Kidney tubule cell (primary cell): ENCODE measurements around the gene TMEM44.
A peak's percentile ranks its signal among the peaks of the same experiment; 100 is the strongest.

Source experiments
- DNase-seq: peaks from one replicate; pipeline ENCODE4 v3.0.0-alpha.2; 2018; ENCODE audit warnings: low spot score

TMEM44 gene, protein sequence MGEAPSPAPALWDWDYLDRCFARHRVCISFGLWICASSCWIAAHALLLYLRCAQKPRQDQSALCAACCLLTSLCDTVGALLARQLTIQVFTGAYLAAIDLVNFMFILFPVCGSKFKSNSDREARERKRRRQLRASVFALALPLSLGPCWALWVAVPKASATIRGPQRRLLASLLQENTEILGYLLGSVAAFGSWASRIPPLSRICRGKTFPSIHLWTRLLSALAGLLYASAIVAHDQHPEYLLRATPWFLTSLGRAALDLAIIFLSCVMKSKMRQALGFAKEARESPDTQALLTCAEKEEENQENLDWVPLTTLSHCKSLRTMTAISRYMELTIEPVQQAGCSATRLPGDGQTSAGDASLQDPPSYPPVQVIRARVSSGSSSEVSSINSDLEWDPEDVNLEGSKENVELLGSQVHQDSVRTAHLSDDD

DNA sequence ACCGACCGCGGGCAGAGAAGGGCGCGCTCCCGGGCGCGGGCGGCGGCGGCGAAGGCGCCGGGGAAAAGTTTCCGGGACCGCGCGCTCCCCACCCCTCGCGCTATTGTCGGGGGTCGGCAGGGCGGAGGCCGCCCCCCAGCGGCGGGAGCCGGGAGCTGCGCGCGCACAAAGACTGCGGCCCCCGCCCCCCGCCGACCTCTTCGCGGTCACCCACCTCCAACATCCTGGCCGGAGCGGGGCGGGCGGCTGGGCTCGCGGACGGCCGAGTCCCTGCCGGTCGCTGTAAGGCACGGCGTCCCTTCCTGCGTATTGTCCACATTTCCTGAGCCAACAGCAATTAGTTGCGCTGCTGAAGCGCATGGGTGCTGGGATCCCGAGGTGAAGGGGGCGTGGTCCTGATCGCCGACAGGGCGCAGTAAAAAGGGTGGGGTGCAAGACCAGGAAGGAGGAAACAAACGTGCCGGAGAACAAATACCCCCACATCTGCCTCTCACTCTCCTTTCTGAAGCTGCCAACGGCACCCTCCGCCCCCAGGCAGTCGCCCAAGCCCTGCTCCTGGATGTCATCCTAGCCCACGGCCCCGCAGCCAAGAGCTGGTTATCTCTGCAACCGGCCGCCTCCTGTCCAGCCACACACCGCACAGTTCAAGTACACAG lies at the start of gene TMEM44:
TSS of gene TMEM44 (minus strand) at position 71 of the 656 bp plus-strand sequence. CDS start 204 bp downstream, outside the sequence.
- peak; percentile 91 for DNase-seq

DNA sequence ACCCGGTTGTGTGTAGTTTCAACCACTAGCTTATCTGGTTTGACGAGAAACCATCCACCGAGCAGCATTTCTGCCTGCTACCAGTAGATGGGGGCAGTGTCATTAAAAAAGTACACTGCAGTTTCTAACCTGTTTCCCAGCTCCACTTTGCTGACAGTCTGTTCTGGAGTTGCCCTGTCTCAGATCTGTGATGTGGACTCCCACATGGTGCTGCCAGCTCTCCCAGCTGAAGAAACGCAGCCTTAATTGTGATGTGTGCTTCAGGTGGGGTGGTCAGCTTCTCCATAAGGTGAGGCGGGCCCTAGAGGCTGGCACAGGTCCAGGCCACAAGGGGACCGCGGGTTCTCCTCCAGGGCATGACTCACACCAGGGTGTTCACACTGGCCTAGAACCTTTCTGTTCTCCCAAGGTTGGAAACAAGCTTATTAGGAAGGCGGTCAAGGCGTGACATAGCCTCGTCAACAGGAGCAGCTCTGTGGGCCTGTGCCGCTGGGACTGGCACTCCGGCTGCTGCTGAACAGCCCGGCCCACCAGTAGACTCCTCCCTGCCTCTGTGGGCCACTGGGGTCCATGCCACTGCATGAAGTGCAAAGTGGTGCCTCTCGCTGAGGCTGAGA lies 49.6 kb upstream of the TMEM44 start:
- peak; percentile 86 for DNase-seq

DNA sequence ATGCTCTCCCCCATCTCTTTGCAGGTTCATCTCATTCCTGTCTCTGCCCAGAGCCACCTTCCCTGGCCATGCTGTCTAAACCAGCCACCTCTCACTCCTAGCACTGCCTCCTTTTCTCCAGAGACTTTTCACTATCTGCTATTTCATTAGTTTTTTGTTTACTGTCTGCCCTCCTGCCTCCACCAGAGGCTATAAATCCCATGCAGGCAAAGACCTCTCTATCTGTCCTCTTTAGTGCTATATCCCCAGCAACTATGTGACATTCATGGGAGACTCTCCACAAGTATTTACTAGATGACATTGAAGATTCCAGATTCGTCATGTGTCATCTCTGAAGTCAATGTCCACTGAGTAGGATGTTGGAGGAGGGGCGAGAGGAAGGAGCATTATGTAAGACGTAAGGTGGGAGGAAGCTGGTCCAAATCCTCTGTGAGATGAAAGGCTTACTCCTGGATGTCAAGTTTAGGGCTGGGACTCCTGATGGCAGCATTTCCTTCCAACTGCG lies 49.0 kb upstream of the TMEM44 start:
- DNase-seq = no peak

DNA sequence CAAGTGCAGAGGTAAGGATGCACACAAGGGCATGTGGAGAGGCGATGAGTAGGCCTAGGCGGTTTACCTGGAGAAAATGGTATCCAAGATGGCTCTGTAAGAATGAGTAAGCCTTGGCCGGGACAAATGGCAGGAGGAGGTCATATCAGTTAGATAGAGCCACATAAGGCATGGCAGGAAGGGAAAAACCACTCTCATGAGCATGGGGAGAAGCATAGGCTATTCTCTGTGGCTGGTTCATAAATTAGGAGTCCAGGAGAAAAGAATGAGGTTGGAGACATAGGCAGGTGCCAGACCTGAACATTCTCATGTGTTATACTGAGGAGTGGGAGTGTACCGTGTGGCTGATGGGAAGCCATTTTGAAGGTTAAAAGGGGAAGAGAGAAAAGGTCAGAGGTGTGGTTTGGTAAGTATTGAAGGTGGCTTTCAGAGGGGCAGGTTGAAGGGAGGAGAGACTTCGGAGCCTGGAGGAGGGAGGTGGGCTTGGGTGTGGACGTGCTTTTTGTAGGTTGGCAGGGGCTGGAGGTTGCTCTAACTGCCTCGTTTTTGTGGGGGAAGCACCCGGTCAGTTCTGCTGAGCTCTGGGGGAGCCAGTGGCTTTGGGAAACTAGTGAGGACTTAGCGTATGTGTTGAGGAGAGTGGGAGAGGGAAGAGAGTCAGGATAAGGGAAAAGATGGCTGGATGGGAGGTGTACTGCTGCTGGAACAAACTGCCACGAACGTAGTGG lies 47.8 kb upstream of the TMEM44 start:
- no peak for DNase-seq

DNA sequence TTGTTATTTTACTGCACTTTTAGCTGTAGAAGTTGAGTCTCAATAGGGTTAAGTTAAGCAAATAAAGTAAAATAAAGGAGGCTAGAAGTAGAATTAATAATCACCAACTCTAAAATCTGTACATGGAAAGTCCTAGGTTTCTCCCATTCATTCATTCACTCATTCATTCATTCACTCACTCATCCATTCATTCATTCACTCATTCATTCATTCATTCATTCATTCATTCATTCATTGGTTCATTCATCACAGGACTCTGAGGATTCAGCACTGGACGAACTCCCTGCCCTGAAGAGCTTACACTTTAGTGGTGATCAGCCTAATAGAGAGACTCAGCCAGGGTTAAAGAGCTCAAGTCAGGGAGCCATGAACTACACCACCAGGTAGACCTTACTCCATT lies 43.3 kb upstream of the TMEM44 start:
- no peak for DNase-seq

DNA sequence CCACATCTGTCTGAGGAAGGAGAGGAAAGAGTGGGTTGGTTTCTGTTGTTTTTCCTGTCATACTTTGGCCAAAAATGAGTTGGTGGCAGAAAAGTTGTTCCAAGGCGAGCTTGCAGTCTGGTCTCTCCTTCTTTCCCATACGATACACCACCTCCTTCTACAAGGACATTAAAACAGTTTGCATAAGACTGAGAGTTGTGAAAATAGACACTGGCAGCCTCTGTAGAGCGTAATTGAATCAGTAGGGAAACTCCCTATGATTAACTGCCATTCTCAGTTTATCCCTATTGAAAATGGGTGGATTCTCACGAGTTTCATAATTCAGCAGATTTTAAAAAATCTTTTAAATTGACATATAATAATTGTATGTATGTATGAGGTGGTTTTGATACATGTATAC lies 42.5 kb upstream of the TMEM44 start:
- no peak for DNase-seq

DNA sequence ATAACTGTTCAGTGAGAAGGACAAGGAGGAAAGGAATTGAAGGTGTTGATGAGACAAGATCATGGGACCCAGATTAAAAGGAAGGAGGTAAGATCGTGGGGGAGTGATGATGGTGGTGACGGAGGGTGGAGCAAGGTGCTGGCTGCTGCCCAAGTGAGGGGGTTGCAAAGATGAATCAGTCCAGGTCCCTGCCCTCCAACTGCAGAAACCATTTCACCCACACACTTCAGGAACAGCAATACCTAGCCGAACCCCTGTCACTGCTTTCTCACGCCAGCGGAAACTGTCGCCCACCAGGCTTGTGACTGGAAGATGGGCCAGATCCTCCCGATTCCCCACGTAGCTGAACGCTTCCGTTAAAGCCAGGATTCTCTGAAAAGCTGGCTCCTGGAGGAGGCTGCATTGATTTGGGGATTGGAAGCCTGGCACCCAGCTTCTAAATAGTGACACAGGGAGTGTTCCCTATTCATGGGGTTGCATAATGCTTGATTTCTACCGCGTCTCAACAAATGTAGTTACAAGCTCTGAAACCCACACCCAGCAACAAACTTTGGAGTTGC lies 41.9 kb upstream of the TMEM44 start:
- DNase-seq = peak; percentile 4

DNA sequence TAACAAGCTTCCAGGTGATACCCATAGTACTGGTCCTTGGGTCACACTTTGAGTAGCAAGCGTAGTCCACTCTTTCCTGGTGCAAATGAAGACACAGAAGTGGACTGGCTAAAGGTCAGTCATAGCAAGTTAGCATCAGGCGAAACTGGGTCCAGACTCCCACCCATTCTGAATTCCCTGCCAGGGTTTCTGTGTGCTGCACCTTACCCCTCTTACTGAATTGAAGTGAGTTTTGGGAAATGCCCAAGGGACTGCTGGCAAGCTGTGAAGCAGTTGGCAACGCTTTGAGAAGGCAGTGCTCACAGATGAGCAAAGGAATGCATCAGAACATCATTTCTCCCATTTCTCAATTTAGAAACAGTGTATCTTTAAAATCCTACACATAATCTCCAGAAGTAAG lies 40.5 kb upstream of the TMEM44 start:
- DNase-seq = no peak

DNA sequence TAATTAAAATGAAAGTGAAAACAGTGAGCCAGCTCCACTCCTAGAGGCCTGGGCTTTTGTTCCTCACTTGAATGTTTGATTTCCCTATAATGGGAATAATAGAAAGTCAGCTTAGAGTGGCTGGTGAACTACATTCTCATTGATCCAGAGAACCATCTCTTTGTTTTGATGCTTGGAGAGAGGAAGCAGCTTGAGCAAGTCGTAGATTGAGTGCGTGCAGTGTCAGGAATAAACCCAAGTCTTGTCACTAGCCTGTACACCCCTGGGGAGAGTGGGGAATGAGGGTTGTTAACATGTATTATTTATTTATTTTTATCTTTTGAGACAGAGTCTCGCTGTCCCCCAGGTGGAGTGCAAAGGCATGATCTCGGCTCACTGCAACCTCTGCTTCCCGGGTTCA lies 39.7 kb upstream of the TMEM44 start:
- DNase-seq = peak; percentile 3

DNA sequence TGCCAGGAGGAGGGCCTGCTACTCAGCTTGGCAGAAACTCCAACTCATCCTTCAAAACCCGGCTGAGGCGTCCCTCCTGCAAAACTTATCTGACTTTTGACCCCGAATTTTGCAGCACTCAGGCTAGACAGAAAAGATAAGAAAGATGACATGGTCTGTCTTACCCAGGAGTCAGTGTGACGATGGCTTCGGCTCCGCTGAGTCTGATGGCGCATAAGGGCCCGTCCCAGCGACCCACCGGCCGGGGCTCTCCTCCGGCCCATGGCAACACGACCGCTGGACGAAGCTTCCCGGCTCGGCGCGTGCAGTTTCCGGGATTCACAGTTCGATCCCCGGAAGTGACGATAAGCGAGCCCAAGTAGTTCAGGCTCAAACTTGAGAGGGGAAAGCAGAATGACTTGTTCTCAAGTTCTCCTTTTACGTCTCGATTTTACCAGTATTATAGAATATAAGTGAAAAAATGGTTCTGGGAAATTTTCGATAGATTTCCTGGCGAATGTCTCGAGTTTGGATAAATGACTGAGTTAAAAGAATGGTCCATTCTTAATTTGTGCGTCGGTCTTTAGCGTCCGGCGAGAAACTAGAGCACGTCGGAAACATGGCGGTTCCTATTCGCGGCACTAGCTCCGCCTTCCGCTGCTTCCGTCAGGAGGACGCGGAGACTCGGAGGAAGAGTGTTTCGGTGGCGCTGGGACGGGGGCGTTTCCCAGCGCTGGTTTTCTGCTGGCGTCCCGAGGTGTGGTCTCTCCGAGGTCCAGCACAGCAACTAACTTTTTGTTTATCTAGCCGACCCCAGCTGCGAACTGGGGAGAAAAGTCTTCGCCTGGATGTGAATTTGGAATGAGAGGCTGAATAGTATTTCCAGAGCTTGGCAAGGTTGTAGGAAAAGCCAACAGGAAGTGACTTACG lies 38.9 kb upstream of the TMEM44 start, which contains the start of gene LSG1:
TSS of gene LSG1 (minus strand) at position 292 of the 909 bp plus-strand sequence. CDS start at position 263, 29 bp downstream.
- DNase-seq = peak; percentile 96

DNA sequence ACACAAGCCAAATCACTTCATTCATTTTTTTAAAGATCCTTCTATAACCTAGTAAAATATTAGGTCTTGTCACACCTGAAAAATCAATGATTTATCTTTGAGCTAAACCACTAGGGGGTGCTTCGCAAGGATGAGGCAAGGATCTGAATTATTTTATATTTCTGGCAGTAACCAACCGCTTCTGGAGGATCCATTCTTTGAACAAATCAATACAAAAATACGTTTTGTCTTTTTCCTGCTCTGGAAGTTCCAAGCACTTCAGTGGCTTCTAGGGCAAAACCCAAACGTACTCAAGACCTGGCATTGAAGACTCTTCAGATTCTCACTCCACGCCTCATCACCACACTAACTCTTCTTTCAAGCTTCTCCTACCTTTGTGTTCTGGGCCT lies 38.3 kb upstream of the TMEM44 start:
- DNase-seq = peak; percentile 63

DNA sequence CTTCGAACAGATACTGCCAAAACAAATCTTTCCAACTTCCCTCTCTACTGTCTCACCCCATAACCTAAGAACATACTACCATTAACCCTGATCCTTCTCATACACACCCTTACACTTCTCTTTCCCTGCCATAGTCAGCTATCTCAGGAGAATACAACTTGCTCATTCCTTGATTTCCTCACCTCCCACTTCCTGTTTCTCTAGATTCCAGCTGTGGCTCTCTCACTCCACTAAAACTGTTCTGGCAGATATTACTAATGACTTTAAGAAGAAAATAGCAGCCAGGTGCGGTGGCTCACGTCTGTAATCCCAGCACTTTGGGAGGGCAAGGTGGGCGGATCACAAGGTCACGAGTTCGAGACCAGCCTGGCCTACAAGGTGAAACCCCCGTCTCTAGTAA lies 34.1 kb upstream of the TMEM44 start:
- no peak for DNase-seq

DNA sequence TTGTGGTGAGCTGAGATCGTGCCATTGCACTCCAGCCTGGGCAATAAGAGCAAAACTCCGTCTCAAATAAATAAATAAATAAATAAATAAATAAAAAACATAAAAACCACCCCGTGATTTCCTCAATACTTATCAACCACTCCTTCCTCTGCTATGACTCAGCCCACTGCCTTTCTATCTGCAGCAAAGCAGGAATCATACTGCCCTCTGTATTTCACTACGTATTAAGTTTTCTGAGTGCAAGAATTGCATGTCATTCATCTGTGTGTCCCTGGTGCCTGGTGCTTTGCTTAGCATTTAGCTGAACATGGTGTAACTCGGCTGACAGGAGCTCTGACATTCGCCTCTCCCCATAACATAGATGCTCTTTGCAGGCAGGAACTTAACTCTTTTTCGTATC lies 31.6 kb upstream of the TMEM44 start:
- no peak for DNase-seq

DNA sequence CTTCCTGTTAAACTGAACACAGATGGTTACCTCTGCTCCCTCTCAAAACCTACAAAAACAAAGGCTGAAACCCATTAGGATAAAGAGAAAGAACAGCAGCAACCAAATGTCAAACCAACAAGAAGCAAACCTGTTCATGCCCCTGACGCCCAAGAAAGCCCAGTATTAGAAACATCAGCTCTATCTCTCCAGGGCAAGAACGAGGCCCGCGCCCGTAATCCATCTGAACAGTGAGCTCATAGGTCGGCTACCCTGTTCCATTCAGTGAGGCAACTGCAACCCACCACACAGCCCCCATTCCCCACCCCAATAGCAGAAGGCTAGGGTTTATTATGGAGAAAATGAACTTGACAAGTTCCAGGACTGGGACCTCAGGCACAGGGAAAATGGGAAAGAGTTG lies 28.7 kb upstream of the TMEM44 start:
- DNase-seq = no peak

DNA sequence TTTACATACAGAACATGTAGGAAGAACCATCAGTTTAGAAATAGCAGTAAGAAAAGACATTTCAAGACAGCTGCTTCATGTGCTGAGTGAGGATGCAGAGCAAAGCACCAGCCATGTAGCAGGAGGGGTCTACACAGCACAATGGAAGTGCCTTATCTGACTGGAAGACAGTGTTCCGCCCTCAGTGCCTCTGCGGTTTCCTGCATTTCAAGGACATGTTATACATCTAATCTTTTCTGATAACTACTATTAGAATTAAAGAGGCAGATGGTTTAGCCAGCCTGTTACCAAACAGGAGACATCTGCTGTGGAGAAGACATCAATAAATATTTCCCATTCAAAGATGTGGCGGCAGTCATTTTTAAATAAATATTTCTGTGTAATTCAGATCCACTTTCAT lies 28.2 kb upstream of the TMEM44 start:
- DNase-seq = no peak

DNA sequence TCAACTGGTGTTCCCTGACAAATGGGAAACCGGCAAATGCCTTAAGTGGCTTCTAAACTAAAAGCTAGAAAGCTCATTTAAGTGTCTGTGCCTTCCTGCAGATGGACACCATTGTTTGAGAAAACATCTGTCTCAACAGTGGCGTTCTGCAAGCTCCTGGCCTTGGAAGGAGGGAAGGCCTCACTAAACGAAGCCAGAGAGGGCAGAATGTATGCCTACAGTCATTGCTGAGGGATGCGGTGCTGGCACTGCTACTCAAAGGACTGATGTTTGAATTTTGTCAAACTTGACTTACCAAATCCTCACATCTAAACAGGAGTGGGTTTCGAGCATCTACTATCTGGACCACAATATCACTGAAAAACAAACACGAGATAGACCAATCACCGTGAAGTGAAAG lies 26.6 kb upstream of the TMEM44 start:
- DNase-seq = no peak

DNA sequence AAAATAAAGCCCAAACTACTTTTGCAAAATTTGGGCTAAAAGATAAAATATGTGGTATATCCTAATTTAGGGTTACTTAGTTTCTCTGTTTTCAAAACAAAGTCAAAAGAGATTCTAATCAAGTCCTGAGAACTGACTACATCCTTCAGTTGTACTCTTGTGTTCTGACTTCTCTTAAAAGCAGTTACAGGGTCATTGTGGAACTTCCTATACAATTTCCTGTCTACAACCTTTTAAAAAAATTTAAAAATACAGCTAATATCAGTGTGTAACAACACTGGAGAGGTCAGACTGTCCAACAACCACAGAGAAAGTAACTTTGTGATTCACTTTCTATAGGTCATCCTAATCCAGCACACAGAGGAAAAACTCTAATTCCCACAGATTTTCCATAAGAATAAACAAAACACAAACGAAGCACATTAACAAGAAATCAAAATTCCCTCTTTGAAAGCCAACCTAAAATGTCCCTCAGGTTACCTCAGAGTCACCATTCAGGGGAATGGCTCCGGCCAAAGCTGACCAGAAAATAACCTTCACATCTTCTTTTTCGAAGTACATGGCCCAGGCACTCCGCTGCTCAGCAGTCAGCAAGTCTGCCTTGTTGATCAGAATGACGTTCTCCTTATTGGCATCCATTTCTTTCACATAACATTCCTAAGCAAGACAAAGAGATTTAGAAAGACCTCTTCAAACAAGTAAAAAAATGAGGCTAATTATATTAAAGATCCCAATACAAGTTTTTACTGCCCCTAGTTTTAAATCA lies 25.4 kb upstream of the TMEM44 start:
- no peak for DNase-seq

DNA sequence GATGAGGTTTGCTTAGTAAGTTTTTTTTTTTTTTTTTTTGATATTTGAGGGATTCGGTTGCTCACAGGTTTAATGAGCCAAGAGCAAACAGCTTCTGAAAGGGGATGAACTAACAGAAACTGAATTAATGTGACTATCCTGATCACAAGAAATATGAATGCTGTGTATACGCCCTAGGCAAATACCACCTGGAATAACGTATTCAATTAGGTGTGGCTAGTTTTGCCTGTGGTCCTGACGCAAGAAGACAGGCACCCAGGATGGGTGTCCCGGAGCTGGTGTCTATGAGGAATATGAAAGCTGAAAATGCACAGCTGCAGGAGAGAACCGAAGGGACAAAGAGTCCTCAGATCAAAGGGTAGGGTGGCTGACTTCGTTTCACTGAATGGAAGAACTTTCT lies 24.2 kb upstream of the TMEM44 start:
- no peak for DNase-seq

DNA sequence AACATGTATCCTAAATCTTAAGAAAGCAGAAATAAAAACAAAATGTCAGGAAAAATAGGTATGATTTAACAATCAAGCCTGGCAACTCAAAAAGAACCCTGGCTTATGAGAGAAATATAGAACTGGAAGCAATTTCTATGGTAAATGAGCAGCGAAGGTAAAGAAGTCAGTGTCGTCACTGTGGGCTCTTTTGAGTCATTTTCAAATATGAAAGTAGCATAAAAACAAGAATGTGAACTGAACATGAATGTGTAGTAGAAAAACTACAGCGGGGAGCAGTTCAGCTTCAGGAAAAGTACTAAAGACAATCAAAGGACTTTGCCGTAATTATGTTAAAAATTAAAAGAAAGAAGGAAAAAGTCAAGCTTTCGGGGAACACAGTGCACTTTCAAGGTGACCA lies 21.2 kb upstream of the TMEM44 start:
- DNase-seq = no peak

DNA sequence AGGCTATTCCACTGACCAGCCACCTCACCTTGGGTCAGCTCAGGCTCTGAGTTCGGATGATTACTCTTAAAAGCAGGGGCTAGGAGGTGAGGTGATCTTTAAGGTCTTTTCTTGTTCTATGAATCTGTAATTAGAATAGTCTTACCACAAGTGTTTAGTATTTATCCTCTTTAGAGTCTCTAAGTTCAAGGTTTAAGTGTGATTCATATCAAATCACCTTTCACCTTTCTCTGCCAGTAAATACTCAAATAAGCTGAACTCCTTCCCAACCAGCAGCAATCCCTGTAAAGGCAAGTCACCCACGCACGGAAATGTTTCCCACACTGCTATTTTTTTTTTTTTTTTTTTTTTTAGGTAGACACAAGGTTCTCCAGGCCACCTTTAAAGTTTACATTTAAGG lies 14.5 kb upstream of the TMEM44 start:
- DNase-seq = no peak
